ENCODE results near the gene N4BP2L2. TPM values are rescaled to one million over a fixed set of nuclear protein-coding genes. Genes with fewer than 3 reads are reported as not detected.

N4BP2L2 gene
- total and polyA plus RNA-seq, 2 donors (not counting 3 experiments of a cell fraction or from before 2014, with no cell fraction given): 21.7 to 101 TPM

DNA sequence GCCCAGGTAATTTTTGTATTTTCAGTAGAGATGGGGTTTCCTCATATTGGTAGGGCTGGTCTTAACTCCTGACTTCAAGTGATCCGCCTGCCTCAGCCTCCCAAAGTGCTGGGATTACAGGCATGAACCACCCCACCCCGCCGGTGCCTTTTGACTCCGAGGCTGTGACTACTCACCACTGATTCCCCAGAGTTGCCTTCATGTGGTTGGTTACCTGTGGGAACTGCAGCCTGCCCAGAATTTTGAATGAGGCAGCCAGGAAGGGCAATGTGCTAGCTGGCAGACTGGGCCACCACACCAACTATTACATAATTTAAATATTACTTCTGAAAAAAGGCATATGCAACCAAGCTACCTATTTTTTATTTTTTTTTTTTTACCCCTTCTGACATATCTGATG, 42.8 kb downstream of the N4BP2L2 start:
- Histone ChIP-seq H3K79me2 (ENCODE audit: control insufficient read depth, insufficient read depth, low read length) (no peaks in the 10 kb centered on the region), H3K9me1 (replicated peaks; ENCODE audit: control insufficient read depth, extremely low read depth, insufficient read depth, low read length) (no peaks in the 10 kb centered on the region), H2AFZ (ENCODE audit: low read depth, low read length) (no peak overlapping the region), H3K9ac (replicated peaks; ENCODE audit: extremely low read depth, insufficient read depth, low read length) (no peak overlapping the region), H4K20me1 (replicated peaks; ENCODE audit: control insufficient read depth, extremely low read depth, insufficient read depth, low read length) (no peaks in the 10 kb centered on the region), H3K9me3 (replicated peaks; ENCODE audit: control insufficient read depth, insufficient read depth, low read length) (no peaks in the 10 kb centered on the region), H3K4me3 (replicated peaks in 1 of 3; ENCODE audit: insufficient read depth in 1 of 3, low read depth in 1 of 3, low read length in 3 of 3) (no peak overlapping the region), H3K27me3 (ENCODE audit: control insufficient read depth in 2 of 2, insufficient read depth in 2 of 2, low read length in 2 of 2) (no peaks in the 10 kb centered on the region), H3K4me2 (ENCODE audit: insufficient read depth, low read length) (no peak overlapping the region), H3K36me3 (ENCODE audit: control insufficient read depth in 2 of 2, extremely low read depth in 1 of 2, insufficient read depth in 2 of 2, low read length in 2 of 2) (no peaks in the 10 kb centered on the region), H3K27ac (ENCODE audit: insufficient read depth, low read depth, low read length) (no peak overlapping the region), H3K4me1 (ENCODE audit: control insufficient read depth, extremely low read depth, insufficient read depth, low read length) (no peaks in the 10 kb centered on the region)
- DNase-seq (ENCODE audit: low read depth, low spot score) (no peak), FAIRE-seq (no peak)
- intact Hi-C loops (cut with micrococcal nuclease): no loop called here
- CTCF ChIA-PET: no interaction called here
- TF ChIP-seq, protein P1, sequence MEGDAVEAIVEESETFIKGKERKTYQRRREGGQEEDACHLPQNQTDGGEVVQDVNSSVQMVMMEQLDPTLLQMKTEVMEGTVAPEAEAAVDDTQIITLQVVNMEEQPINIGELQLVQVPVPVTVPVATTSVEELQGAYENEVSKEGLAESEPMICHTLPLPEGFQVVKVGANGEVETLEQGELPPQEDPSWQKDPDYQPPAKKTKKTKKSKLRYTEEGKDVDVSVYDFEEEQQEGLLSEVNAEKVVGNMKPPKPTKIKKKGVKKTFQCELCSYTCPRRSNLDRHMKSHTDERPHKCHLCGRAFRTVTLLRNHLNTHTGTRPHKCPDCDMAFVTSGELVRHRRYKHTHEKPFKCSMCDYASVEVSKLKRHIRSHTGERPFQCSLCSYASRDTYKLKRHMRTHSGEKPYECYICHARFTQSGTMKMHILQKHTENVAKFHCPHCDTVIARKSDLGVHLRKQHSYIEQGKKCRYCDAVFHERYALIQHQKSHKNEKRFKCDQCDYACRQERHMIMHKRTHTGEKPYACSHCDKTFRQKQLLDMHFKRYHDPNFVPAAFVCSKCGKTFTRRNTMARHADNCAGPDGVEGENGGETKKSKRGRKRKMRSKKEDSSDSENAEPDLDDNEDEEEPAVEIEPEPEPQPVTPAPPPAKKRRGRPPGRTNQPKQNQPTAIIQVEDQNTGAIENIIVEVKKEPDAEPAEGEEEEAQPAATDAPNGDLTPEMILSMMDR (IDR thresholded peaks at IDR 0.05; ENCODE audit: extremely low read depth in 1 of 2, insufficient read depth in 1 of 2, low read depth in 1 of 2, low read length in 2 of 2): no peak
- TF ChIP-seq POLR2A (IDR thresholded peaks at IDR 0.05; ENCODE audit: low read depth, low read length): no peak
- TF ChIP-seq, protein P2, sequence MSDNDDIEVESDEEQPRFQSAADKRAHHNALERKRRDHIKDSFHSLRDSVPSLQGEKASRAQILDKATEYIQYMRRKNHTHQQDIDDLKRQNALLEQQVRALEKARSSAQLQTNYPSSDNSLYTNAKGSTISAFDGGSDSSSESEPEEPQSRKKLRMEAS (IDR thresholded peaks at IDR 0.05; ENCODE audit: insufficient read depth, insufficient read length): no peak
- no peak for TF ChIP-seq EZH2 (IDR thresholded peaks at IDR 0.05; ENCODE audit: borderline replicate concordance, low read depth, low read length, severe bottlenecking)
- no peak for TF ChIP-seq MYC (IDR thresholded peaks at IDR 0.05; ENCODE audit: low read depth, low read length)
- TF ChIP-seq FOS (IDR thresholded peaks at IDR 0.05; ENCODE audit: borderline replicate concordance, insufficient read depth, low read length): no peak
- no peak for TF ChIP-seq POLR2AphosphoS5 (IDR thresholded peaks at IDR 0.05; ENCODE audit: insufficient read depth, low read depth, low read length)
- no peak for TF ChIP-seq GATA2 (IDR thresholded peaks at IDR 0.05; ENCODE audit: insufficient read depth, insufficient read length, low read depth, low read length)
- no peak for TF ChIP-seq JUN (IDR thresholded peaks at IDR 0.05; ENCODE audit: borderline replicate concordance, insufficient read depth, insufficient read length, low read depth)
- BruUV-seq (replicated peaks): no TSS peak
- dilution Hi-C loops (cut with MboI; ENCODE audit: extremely low pct_ligation_motif_present, low sequenced_read_pairs): no loop called here
- POLR2A ChIA-PET: no interaction called here
